IPS DF 6.9 (cell line): ENCODE measurements around the gene LCNL1.
A peak's percentile ranks its signal among the peaks of the same experiment; 100 is the strongest.

Experiments used
- DNase-seq: peaks from one replicate; pipeline ENCODE4 v3.0.0-alpha.2; 2013; ENCODE audit warnings: low read depth, low spot score
- H3K27ac ChIP-seq: one replicate; pipeline ENCODE4 v1.5.1; 2013; ENCODE audit warnings: low read length, control low read depth
- H3K27me3 ChIP-seq: 2 replicates; pipeline ENCODE4 v1.6.1; 2013; ENCODE audit warnings: mild to moderate bottlenecking, low read length; ENCODE audit not compliant: control insufficient read depth, insufficient read depth
- H3K36me3 ChIP-seq: 2 replicates; pipeline ENCODE4 v1.6.1; 2013; ENCODE audit warnings: low read length; ENCODE audit not compliant: control insufficient read depth, insufficient read depth
- H3K4me1 ChIP-seq: 2 replicates; pipeline ENCODE4 v1.6.1; 2013; ENCODE audit warnings: low read length; ENCODE audit not compliant: control insufficient read depth, insufficient read depth
- H3K4me3 ChIP-seq: 2 replicates; pipeline ENCODE4 v1.5.1; 2013; ENCODE audit warnings: mild to moderate bottlenecking, low read length
- H3K9me3 ChIP-seq: 2 replicates; pipeline ENCODE4 v1.6.1; 2013; ENCODE audit warnings: low read length, inconsistent platforms; ENCODE audit not compliant: control insufficient read depth, insufficient read depth
- WGBS: extraction: QIAGEN DNeasy Blood & Tissue Kit; methylation state at CpG from one replicate; pipeline ENCODE4 v1.1.7; 2013; ENCODE audit warnings: mixed read lengths, missing lambda C conversion rate; ENCODE audit not compliant: insufficient read length, insufficient coverage; 5-methylcytosine and 5-hydroxymethylcytosine counted together

The LCNL1 gene

GRCh38 chr9:136942112-136942880 lies 40.5 kb upstream of the LCNL1 start:
- Histone ChIP-seq H3K36me3 (peaks cover 26% of the 10 kb centered on the region), H3K27ac (no peak overlapping the region), H3K27me3 (no peaks in the 10 kb centered on the region), H3K4me1 (peaks cover 5% of the 10 kb centered on the region; the same call in 1 of the 2 replicates), H3K4me3 (no peak overlapping the region), H3K9me3 (no peaks in the 10 kb centered on the region)
- DNase-seq, result no peak
- no CpG with 5 or more reads among the region's 60 CpGs for WGBS

- no peak for DNase-seq
- no CpG with 5 or more reads among the region's 16 CpGs for WGBS
- Histone ChIP-seq H3K27ac (no peak overlapping the region), H3K27me3 (no peaks in the 10 kb centered on the region), H3K9me3 (no peaks in the 10 kb centered on the region), H3K36me3 (peaks cover 26% of the 10 kb centered on the region), H3K4me1 (peaks cover 5% of the 10 kb centered on the region; the same call in 1 of the 2 replicates), H3K4me3 (no peak overlapping the region)
Observed at GRCh38 chr9:136942881-136943230, 39.9 kb upstream of the LCNL1 start.

- Histone ChIP-seq H3K36me3 (peaks cover 26% of the 10 kb centered on the region), H3K27me3 (no peaks in the 10 kb centered on the region), H3K4me3 (peak overlapping the region; percentile 80), H3K27ac (no peak overlapping the region), H3K9me3 (no peaks in the 10 kb centered on the region), H3K4me1 (peaks cover 5% of the 10 kb centered on the region; the same call in 1 of the 2 replicates)
- DNase-seq, result no peak
- no CpG with 5 or more reads among the region's 61 CpGs for WGBS
Observed at GRCh38 chr9:136943291-136944211, 39.2 kb upstream of the LCNL1 start.

GRCh38 chr9:136944212-136944518 lies 38.6 kb upstream of the LCNL1 start:
- DNase-seq, result no peak
- no peak overlapping the region for H3K27ac ChIP-seq
- peak overlapping the region; percentile 80 for H3K4me3 ChIP-seq
- H3K9me3 ChIP-seq, result no peaks in the 10 kb centered on the region
- H3K27me3 ChIP-seq, result no peaks in the 10 kb centered on the region
- H3K4me1 ChIP-seq, result peaks cover 5% of the 10 kb centered on the region; the same call in 1 of the 2 replicates
- H3K36me3 ChIP-seq, result peaks cover 26% of the 10 kb centered on the region
- WGBS, result no CpG with 5 or more reads among the region's 45 CpGs

GRCh38 chr9:136944519-136945332 lies 38.1 kb upstream of the LCNL1 start, which contains the start of the genes C8G and FBXW5:
Gene C8G (plus strand): TSS chr9:136945243. CDS start chr9:136945321, 78 bp downstream.
Gene FBXW5 (minus strand): TSS chr9:136944738. CDS start chr9:136944083, 655 bp downstream.
- Histone ChIP-seq H3K4me1 (peaks cover 5% of the 10 kb centered on the region; the same call in 1 of the 2 replicates), H3K27me3 (no peaks in the 10 kb centered on the region), H3K27ac (no peak within 1 kb of the TSS), H3K36me3 (peaks cover 26% of the 10 kb centered on the region), H3K4me3 (peak within 1 kb of the TSS; percentile 80), H3K9me3 (no peaks in the 10 kb centered on the region)
- peak; percentile 75 for DNase-seq
- WGBS, result no CpG with 5 or more reads among the region's 74 CpGs

GRCh38 chr9:136945333-136946227 lies 37.2 kb upstream of the LCNL1 start:
- H3K4me1 ChIP-seq, result peaks cover 5% of the 10 kb centered on the region; the same call in 1 of the 2 replicates
- no CpG with 5 or more reads among the region's 30 CpGs for WGBS
- H3K36me3 ChIP-seq, result peaks cover 18% of the 10 kb centered on the region
- H3K27me3 ChIP-seq, result no peaks in the 10 kb centered on the region
- H3K27ac ChIP-seq, result no peak overlapping the region
- no peaks in the 10 kb centered on the region for H3K9me3 ChIP-seq
- DNase-seq, result no peak
- no peak overlapping the region for H3K4me3 ChIP-seq

GRCh38 chr9:136946228-136947027 lies 36.4 kb upstream of the LCNL1 start:
- Histone ChIP-seq H3K4me3 (no peak overlapping the region), H3K9me3 (no peaks in the 10 kb centered on the region), H3K36me3 (peaks cover 10% of the 10 kb centered on the region), H3K27me3 (no peaks in the 10 kb centered on the region), H3K27ac (no peak overlapping the region), H3K4me1 (peaks cover 5% of the 10 kb centered on the region; the same call in 1 of the 2 replicates)
- WGBS, result no CpG with 5 or more reads among the region's 27 CpGs
- no peak for DNase-seq

- no peaks in the 10 kb centered on the region for H3K9me3 ChIP-seq
- peaks cover 3% of the 10 kb centered on the region; the same call in 1 of the 2 replicates for H3K36me3 ChIP-seq
- WGBS, result no CpG with 5 or more reads among the region's 26 CpGs
- no peak overlapping the region for H3K4me3 ChIP-seq
- DNase-seq, result no peak
- peaks cover 5% of the 10 kb centered on the region; the same call in 1 of the 2 replicates for H3K4me1 ChIP-seq
- no peaks in the 10 kb centered on the region for H3K27me3 ChIP-seq
- H3K27ac ChIP-seq, result no peak overlapping the region
Observed at GRCh38 chr9:136947028-136947891, 35.5 kb upstream of the LCNL1 start.
